Measurements from ENCODE around the gene SPATA20. TPM values are rescaled to one million over a fixed set of nuclear protein-coding genes. Genes with fewer than 3 reads are reported as not detected.

The SPATA20 gene
- total RNA-seq, 1 donor from 2014 or later, result 52.3 TPM

DNA sequence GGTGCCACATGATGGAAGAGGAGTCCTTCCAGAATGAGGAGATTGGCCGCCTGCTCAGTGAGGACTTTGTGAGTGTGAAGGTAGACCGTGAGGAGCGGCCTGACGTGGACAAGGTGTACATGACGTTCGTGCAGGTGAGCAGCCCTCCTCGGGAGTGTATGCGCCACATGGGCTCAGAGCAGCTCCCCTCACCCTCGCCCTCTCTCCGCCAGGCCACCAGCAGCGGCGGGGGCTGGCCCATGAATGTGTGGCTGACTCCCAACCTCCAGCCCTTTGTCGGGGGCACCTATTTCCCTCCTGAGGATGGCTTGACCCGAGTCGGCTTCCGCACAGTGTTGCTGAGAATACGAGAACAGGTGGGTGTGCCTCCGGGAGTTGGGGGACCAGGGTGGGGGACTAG lies 1.9 kb downstream of the SPATA20 start:
- Mint-ChIP-seq H3K4me3 (no peak overlapping the region), H3K9me3 (no peaks in the 10 kb centered on the region), H3K4me1 (peaks cover 14% of the 10 kb centered on the region), H3K36me3 (ENCODE audit: low read depth) (peaks cover 7% of the 10 kb centered on the region), H3K27me3 (peaks cover 5% of the 10 kb centered on the region), H3K27ac (no peak overlapping the region)
- intact Hi-C loops (cut with micrococcal nuclease), result loop anchor here (10.0 kb wide), 1 partner anchor 506 kb away; no protein-coding TSS in a partner anchor
- ChIA-PET CTCF (interaction anchor here (1.6 kb wide), 1 partner anchor 77 kb away, joined by 7 read pairs; no protein-coding TSS in a partner anchor), POLR2A (interaction anchor here (0.7 kb wide), 1 partner anchor 11 kb away, joined by 3 read pairs; the partner anchor contains the start of gene CACNA1G)
- TF ChIP-seq, protein P1, sequence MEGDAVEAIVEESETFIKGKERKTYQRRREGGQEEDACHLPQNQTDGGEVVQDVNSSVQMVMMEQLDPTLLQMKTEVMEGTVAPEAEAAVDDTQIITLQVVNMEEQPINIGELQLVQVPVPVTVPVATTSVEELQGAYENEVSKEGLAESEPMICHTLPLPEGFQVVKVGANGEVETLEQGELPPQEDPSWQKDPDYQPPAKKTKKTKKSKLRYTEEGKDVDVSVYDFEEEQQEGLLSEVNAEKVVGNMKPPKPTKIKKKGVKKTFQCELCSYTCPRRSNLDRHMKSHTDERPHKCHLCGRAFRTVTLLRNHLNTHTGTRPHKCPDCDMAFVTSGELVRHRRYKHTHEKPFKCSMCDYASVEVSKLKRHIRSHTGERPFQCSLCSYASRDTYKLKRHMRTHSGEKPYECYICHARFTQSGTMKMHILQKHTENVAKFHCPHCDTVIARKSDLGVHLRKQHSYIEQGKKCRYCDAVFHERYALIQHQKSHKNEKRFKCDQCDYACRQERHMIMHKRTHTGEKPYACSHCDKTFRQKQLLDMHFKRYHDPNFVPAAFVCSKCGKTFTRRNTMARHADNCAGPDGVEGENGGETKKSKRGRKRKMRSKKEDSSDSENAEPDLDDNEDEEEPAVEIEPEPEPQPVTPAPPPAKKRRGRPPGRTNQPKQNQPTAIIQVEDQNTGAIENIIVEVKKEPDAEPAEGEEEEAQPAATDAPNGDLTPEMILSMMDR (IDR thresholded peaks at IDR 0.05), result no peak
- DNase-seq (no peak), ATAC-seq (ENCODE audit: low read depth) (no peak)

- H3K27ac Mint-ChIP-seq, result no peak overlapping the region
- H3K36me3 Mint-ChIP-seq (ENCODE audit: low read depth), result peaks cover 7% of the 10 kb centered on the region
- intact Hi-C loops (cut with micrococcal nuclease), result loop anchor here (10.0 kb wide), 1 partner anchor 505 kb away; no protein-coding TSS in a partner anchor
- H3K9me3 Mint-ChIP-seq, result no peaks in the 10 kb centered on the region
- H3K4me3 Mint-ChIP-seq, result no peak overlapping the region
- peaks cover 14% of the 10 kb centered on the region for H3K4me1 Mint-ChIP-seq
- CTCF ChIA-PET, result interaction anchor here (1.6 kb wide), 1 partner anchor 76 kb away, joined by 7 read pairs; no protein-coding TSS in a partner anchor
- H3K27me3 Mint-ChIP-seq, result no peaks in the 10 kb centered on the region
- TF ChIP-seq, protein P1 (IDR thresholded peaks at IDR 0.05), result no peak
- POLR2A ChIA-PET, result interaction anchor here (0.7 to 2.1 kb wide), 2 partner anchors 11 kb away, joined by 3 to 8 read pairs; partner anchors contain the start of gene CACNA1G
- DNase-seq, result no peak
- no peak for ATAC-seq (ENCODE audit: low read depth)
Measured at GRCh38 chr17:50549256-50549941, 2.4 kb downstream of the SPATA20 start.

DNA sequence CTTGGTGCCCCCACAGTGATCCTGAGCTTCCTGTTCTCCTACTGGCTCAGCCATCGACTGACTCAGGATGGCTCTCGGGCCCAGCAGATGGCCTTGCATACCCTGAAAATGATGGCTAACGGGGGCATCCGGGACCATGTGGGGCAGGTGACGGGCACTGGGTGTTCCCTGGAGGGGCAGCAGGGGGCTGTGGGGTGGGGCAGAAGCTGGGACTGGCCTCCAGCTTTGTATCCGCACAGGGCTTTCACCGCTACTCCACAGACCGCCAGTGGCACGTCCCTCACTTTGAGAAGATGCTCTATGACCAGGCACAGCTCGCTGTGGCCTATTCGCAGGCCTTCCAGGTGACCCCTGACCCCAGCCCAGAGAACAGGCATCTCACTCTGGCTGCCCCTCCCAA lies 3.0 kb downstream of the SPATA20 start:
- CTCF ChIA-PET, result interaction anchor here (0.8 to 1.6 kb wide), 3 partner anchors 10 to 145 kb away, joined by 3 to 7 read pairs (median 6); partner anchors contain the start of gene CACNA1G
- TF ChIP-seq, protein P1 (IDR thresholded peaks at IDR 0.05), result no peak
- POLR2A ChIA-PET, result interaction anchor here (2.1 kb wide), 1 partner anchor 10 kb away, joined by 8 read pairs; the partner anchor contains the start of gene CACNA1G
- Mint-ChIP-seq H3K27ac (no peak overlapping the region), H3K36me3 (ENCODE audit: low read depth) (peaks cover 11% of the 10 kb centered on the region), H3K27me3 (no peaks in the 10 kb centered on the region), H3K4me3 (no peak overlapping the region), H3K9me3 (no peaks in the 10 kb centered on the region), H3K4me1 (peaks cover 14% of the 10 kb centered on the region)
- DNase-seq (no peak), ATAC-seq (ENCODE audit: low read depth) (no peak)
- intact Hi-C loops (cut with micrococcal nuclease), result loop anchor here (10.0 kb wide), 1 partner anchor 505 kb away; no protein-coding TSS in a partner anchor

DNA sequence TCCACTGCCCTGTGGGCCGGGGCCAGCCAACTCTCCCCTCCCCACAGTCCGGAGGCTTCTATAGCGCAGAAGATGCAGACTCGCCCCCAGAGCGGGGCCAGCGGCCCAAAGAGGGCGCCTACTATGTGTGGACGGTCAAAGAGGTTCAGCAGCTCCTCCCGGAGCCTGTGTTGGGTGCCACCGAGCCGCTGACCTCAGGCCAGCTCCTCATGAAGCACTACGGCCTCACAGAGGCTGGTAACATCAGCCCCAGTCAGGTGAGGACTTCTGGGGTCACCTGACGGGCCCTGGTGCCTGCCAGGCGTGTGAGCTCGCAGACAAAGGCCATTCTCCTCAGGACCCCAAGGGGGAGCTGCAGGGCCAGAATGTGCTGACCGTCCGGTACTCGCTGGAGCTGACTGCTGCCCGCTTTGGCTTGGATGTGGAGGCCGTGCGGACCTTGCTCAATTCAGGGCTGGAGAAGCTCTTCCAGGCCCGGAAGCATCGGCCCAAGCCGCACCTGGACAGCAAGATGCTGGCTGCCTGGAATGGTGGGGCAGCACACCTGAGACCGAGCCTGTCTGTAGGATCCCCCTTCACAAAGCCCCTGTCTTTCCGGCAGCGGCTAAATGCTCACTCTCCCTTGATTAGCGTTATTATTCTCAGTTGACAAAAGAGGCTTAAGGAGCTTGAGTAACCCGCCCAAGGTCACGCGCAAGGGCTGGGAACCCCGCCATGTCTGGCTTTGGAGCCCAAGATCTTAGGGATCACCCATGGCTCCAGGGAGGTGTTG lies 3.9 kb downstream of the SPATA20 start:
- ChIA-PET POLR2A (interaction anchor here (2.1 kb wide), 1 partner anchor 9 kb away, joined by 8 read pairs; the partner anchor contains the start of gene CACNA1G), CTCF (interaction anchor here (0.8 to 1.6 kb wide), 4 partner anchors 9 to 144 kb away, joined by 3 to 7 read pairs (median 5); partner anchors contain the start of gene CACNA1G)
- DNase-seq (no peak), ATAC-seq (ENCODE audit: low read depth) (no peak)
- no peaks in the 10 kb centered on the region for H3K9me3 Mint-ChIP-seq
- H3K27me3 Mint-ChIP-seq, result no peaks in the 10 kb centered on the region
- no peak overlapping the region for H3K27ac Mint-ChIP-seq
- intact Hi-C loops (cut with micrococcal nuclease), result no loop called here
- TF ChIP-seq, protein P1 (IDR thresholded peaks at IDR 0.05), result no peak
- H3K4me3 Mint-ChIP-seq, result no peak overlapping the region
- H3K4me1 Mint-ChIP-seq, result peaks cover 14% of the 10 kb centered on the region
- H3K36me3 Mint-ChIP-seq (ENCODE audit: low read depth), result peaks cover 20% of the 10 kb centered on the region
